ENCODE measurements around the gene ROBO1.

The ROBO1 gene

DNA sequence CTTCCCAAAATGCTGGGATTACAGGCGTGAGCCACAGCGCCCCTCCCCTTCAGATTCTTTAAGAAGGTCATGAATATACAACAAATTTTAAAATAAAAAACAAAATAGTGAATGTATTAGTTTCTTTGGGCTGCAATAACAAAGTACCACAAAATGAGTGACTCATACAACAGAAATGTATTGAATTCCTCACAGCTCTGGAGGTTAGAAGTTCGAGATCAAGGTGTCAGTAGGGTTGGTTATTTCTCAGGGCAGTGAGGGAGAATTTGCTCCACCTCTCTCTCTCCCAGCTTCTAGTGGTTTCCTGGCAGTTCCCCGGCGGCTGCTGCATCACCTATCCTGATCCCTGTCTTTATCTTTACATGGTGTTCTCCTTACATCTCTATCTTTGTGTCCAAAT lies 804.0 kb downstream of the ROBO1 start:
- no peak for DNase-seq

- DNase-seq, result peak; percentile 53
These were observed 810.3 kb downstream of the ROBO1 start for GRCh38 chr3:78957456-78957855.

GRCh38 chr3:78951342-78951945 lies 816.4 kb downstream of the ROBO1 start:
- no peak for DNase-seq

GRCh38 chr3:78941587-78941986 lies 826.2 kb downstream of the ROBO1 start:
- no peak for DNase-seq

- DNase-seq, result no peak
These were observed 827.2 kb downstream of the ROBO1 start for GRCh38 chr3:78940626-78941025.

GRCh38 chr3:78940128-78940527 lies 827.7 kb downstream of the ROBO1 start:
- no peak for DNase-seq

DNA sequence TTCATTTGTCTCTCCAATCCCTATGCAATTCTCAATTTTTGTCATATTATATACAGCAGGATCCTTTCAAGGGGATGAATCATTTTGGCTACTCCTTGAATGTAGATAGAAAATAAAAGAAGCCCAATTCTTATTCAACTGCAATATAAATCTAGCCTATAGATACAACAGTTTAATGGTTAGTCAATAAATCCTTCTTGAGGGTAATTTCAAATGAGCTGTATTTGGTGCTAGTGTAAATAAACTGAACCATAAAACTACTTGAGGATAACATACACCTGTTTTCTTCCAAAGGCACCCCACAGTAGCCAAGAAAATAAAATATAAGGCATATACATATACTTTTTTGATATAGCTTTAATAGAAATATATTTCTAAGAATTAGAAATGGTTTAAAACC lies 830.3 kb downstream of the ROBO1 start:
- DNase-seq, result no peak

DNA sequence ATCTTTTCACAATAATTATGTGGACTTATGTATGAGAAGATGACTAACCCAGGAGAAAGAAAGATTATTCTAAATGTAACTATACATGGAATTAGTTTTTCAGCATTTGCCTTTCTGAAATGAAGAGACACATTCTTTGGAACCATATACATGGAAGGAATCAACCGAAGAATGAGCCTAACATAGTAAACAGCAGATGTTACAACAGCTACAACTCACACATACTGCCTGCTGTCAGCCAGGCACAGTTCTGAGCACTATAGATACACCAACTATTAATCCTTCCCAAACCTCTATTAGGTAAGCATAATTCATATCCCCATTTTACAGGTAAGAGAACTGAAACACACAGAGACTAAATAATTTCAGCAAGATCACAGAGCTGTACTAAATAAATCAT lies 840.0 kb downstream of the ROBO1 start:
- DNase-seq, result no peak

DNA sequence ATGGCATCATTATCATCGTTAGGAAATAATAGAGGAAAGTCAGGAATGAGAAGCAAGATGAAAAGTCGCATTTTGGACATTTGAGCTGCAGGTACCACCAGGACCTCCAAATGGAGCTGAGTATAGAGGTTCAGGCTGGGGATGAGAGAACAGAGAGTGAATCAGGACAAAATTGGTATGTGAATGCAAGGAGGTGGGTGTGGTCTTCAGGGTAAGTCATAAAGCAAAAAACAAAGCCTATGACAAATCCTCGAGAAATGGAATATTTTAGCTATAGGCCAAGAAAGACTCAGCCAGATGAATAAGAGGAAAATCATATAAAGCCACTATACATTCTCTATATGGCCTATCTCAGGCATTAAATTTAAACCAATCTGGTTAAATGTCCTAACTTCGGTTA lies 841.3 kb downstream of the ROBO1 start:
- DNase-seq, result no peak

- DNase-seq, result no peak
These were observed 843.1 kb downstream of the ROBO1 start for GRCh38 chr3:78924711-78925110.

- no peak for DNase-seq
These were observed 848.6 kb downstream of the ROBO1 start for GRCh38 chr3:78919021-78919755.

GRCh38 chr3:78918361-78919020 lies 849.3 kb downstream of the ROBO1 start:
- no peak for DNase-seq

GRCh38 chr3:78917536-78917935 lies 850.3 kb downstream of the ROBO1 start:
- no peak for DNase-seq

DNA sequence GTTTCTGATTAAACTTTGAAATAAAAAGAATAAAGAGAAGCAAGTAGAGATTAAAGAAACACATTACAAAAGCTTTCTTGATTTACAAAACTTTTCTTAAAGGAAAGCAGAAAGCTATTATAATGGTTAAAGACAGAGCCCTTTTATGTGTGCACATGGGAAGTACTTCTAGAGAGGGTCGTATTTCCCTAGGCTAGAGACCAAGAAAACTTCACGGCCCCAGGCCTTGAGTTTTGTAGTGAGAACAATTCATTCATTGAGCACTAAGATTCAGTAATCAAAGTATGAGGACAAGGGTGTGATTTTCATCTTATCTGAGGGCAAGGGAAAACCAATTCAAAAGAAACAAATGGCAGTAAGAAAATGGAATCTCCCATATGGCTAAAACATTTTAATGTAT lies 854.1 kb downstream of the ROBO1 start:
- no peak for DNase-seq

- DNase-seq, result no peak
These were observed 855.1 kb downstream of the ROBO1 start for GRCh38 chr3:78912687-78913086.

GRCh38 chr3:78912259-78912658 lies 855.5 kb downstream of the ROBO1 start:
- no peak for DNase-seq

DNA sequence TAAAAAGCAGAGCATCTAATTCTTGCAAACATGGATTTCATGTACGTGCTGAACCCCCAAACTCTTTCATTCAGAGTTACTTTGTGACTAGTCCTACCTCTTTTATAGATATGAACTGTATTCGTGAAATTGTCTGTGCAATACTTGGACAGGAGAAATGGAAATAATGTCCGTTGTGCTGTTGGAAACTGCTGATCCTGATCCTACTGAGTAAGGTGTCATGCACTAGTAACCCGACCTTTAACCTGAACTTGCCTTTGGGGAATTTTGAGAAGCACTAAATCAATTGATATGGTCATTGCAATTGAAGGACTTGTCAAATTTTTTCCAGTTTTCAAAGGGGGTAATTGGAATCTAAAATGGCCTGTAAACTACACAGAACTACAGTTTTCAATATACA lies 856.4 kb downstream of the ROBO1 start:
- DNase-seq, result no peak

- no peak for DNase-seq
These were observed 859.6 kb downstream of the ROBO1 start for GRCh38 chr3:78908236-78908635.

GRCh38 chr3:78907367-78907766 lies 860.4 kb downstream of the ROBO1 start:
- DNase-seq, result no peak

GRCh38 chr3:78906930-78907329 lies 860.9 kb downstream of the ROBO1 start:
- no peak for DNase-seq

DNA sequence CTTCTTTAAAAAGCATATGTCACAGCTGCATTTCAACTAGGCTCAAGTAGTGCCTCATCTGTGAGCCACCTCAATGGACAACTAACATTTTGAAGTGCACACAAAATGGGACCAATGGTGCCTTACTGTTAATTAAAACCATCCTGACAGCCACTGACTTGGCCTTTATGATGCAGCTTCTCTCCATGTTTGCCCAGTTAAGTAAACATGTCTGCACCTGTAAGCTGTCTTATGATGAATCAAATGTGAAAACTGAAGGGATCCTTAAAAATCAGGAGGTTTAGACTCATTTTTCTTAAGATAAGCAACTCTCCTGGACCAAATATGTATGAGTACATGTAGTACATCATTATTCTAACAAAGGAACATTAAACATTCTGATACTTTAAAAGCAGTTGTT lies 861.6 kb downstream of the ROBO1 start:
- DNase-seq, result no peak

GRCh38 chr3:78905700-78906099 lies 862.1 kb downstream of the ROBO1 start:
- DNase-seq, result no peak

- DNase-seq, result no peak
These were observed 866.3 kb downstream of the ROBO1 start for GRCh38 chr3:78901544-78901943.

GRCh38 chr3:78900880-78901279 lies 866.9 kb downstream of the ROBO1 start:
- no peak for DNase-seq

All from eye (tissue), 1 donor.